Measurements from ENCODE around the gene KRT38. TPM values are rescaled to one million over a fixed set of nuclear protein-coding genes. Genes with fewer than 3 reads are reported as not detected.

KRT38 gene
- total RNA-seq, 4 donors from 2014 or later, result not detected

DNA sequence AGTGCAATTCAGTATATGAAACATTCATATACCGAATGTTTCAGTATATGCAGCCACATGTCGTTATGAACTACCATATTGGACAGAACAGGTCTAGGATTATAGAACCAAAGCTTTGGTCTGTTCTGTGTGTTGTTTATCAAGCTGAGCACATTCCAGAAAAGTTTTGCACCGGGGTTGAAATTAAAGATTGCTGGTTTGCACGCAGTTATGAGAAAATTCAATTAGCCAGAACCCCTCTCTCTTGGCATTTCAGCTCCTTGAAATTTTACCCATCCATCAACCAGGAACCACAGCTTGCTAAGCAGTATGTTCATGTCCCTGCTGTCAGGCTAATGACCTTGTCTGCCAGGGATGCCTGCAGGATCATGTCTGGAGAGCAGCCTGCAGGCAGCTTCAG, 16.9 kb upstream of the KRT38 start:
- H3K36me3 ChIP-seq, result no peaks in the 10 kb centered on the region
- TF ChIP-seq POLR2A (IDR thresholded peaks at IDR 0.05) (no peak), CTCF (IDR thresholded peaks at IDR 0.05) (no peak)
- DNase-seq, result no peak
- H3K27me3 ChIP-seq, result no peaks in the 10 kb centered on the region
- H3K27ac ChIP-seq, result no peak overlapping the region
- no peaks in the 10 kb centered on the region for H3K9me3 ChIP-seq
- H3K4me3 ChIP-seq, result no peak overlapping the region
- no peaks in the 10 kb centered on the region for H3K4me1 ChIP-seq

GRCh38 chr17:41456204-41456603, 15.4 kb upstream of the KRT38 start:
- H3K36me3 ChIP-seq, result no peaks in the 10 kb centered on the region
- H3K9me3 ChIP-seq, result no peaks in the 10 kb centered on the region
- no peak overlapping the region for H3K4me3 ChIP-seq
- no peaks in the 10 kb centered on the region for H3K27me3 ChIP-seq
- no peaks in the 10 kb centered on the region for H3K4me1 ChIP-seq
- H3K27ac ChIP-seq, result no peak overlapping the region
- no peak for DNase-seq
- TF ChIP-seq POLR2A (IDR thresholded peaks at IDR 0.05), result no peak
- no peak for TF ChIP-seq CTCF (IDR thresholded peaks at IDR 0.05)

DNA sequence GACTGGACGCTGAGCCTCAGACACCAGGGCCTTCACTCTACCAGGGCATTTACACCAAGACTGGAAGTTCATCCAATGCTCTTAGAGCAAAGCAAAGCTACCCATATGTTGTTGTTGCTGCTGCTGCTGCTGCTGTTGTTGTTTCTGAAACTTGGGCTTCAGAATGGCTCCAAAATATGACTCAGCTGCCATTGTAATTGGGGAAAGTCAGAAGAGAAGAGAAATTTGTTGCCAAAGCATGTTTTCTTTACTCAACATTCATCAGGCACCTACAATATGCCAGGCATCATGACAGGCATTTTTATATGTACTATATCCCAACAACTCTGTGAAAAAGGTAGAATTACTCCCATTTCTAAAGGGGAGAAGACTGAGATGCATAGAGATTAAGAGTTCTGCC, 14.5 kb upstream of the KRT38 start:
- no peaks in the 10 kb centered on the region for H3K36me3 ChIP-seq
- TF ChIP-seq POLR2A (IDR thresholded peaks at IDR 0.05), result no peak
- TF ChIP-seq CTCF (IDR thresholded peaks at IDR 0.05), result no peak

DNA sequence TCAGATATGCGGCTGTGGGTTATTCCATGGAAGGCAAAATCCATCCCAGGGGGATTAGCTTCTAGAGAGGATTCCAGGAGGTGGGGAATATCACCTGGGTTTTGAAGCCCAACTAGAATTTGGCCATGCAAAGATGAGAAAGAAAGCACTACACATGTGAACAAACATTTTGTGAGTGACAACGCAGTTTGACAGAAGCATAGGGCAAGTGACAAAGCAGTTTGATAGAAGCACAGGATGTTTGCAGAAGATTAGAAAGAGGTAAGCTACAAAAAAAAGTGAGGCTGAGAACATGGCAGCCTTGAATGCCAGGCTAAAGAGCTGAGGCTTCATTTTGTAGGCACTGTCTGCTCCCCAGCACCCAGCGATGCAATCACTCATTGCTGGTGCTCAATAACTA, 12.3 kb upstream of the KRT38 start:
- no peaks in the 10 kb centered on the region for H3K36me3 ChIP-seq
- no peak for TF ChIP-seq CTCF (IDR thresholded peaks at IDR 0.05)
- H3K27me3 ChIP-seq, result no peaks in the 10 kb centered on the region
- H3K4me3 ChIP-seq, result no peak overlapping the region
- no peaks in the 10 kb centered on the region for H3K4me1 ChIP-seq
- no peak overlapping the region for H3K27ac ChIP-seq
- no peaks in the 10 kb centered on the region for H3K9me3 ChIP-seq
- no peak for DNase-seq

More for the DNA sequence above, 14.5 kb upstream of the KRT38 start:
- DNase-seq, result no peak
- no peaks in the 10 kb centered on the region for H3K27me3 ChIP-seq
- no peak overlapping the region for H3K4me3 ChIP-seq
- H3K27ac ChIP-seq, result no peak overlapping the region
- H3K9me3 ChIP-seq, result no peaks in the 10 kb centered on the region
- no peaks in the 10 kb centered on the region for H3K4me1 ChIP-seq

GRCh38 chr17:41452281-41452680, 11.5 kb upstream of the KRT38 start:
- TF ChIP-seq CTCF (IDR thresholded peaks at IDR 0.05) (no peak), POLR2A (IDR thresholded peaks at IDR 0.05) (no peak)
- H3K27ac ChIP-seq, result no peak overlapping the region
- H3K36me3 ChIP-seq, result no peaks in the 10 kb centered on the region
- no peaks in the 10 kb centered on the region for H3K4me1 ChIP-seq
- no peaks in the 10 kb centered on the region for H3K9me3 ChIP-seq
- H3K4me3 ChIP-seq, result no peak overlapping the region
- DNase-seq, result no peak
- no peaks in the 10 kb centered on the region for H3K27me3 ChIP-seq

DNA sequence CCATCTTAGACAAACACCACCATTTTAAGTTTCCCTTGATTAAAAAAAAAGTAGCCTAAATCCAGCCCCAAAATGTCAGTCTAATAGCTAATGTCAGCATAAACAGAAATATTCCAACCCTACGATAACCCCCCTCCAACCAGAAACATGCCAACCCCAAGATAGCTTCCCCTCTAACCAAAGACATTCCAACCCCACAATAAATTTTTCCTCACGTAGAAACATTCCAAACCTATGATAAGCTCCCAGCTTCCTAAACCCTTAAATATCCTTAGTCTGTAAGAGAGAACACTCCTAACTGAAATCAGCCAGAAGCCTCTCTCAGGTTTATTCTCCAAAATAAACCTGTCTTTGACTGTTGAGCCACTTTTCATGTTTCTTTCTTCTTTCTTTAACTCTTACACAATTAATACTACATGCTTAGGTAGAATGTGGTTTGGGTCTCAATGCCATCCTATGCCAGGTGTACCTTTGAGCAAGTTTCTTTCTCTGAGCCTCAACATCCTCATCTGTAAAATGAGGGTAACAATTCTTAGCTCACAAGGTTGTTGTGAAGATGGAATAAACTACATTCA, 10.5 kb upstream of the KRT38 start:
- Histone ChIP-seq H3K27ac (no peak overlapping the region), H3K36me3 (no peaks in the 10 kb centered on the region), H3K9me3 (no peaks in the 10 kb centered on the region), H3K4me1 (no peaks in the 10 kb centered on the region), H3K27me3 (no peaks in the 10 kb centered on the region), H3K4me3 (no peak overlapping the region)
- TF ChIP-seq CTCF (IDR thresholded peaks at IDR 0.05) (no peak), POLR2A (IDR thresholded peaks at IDR 0.05) (no peak)
- DNase-seq, result no peak
